ENCODE measurements around the gene ELOVL6. TPM values are rescaled to one million over a fixed set of nuclear protein-coding genes. Genes with fewer than 3 reads are reported as not detected.

Gene ELOVL6
- total and polyA plus RNA-seq, 9 of the 15 experiments (the other 6 are each of a cell fraction or from before 2014, with no cell fraction given) = 18.3 to 82.6 (median 46.0) TPM

- no peak overlapping the region for H3K4me3 ChIP-seq
- H3K9me3 ChIP-seq (replicated peaks; ENCODE audit: control insufficient read depth, insufficient read depth, low read depth, low read length) = no peaks in the 10 kb centered on the region
- no peak overlapping the region for H3K4me2 ChIP-seq (ENCODE audit: insufficient read depth, low read length)
- no peaks in the 10 kb centered on the region for H4K20me1 ChIP-seq (replicated peaks; ENCODE audit: control insufficient read depth, insufficient read depth, low read length)
- ChIA-PET CTCF (ENCODE audit: low intra/inter-chr PET ratio) (no interaction called here), POLR2A (interaction anchor here (0.8 kb wide), 1 partner anchor 19 kb away, joined by 3 read pairs; no protein-coding TSS in a partner anchor)
- no peak overlapping the region for H2AFZ ChIP-seq (ENCODE audit: low read depth, low read length)
- H3K79me2 ChIP-seq (ENCODE audit: control insufficient read depth, insufficient read depth, low read length) = peaks cover 69% of the 10 kb centered on the region
- in situ Hi-C loops (cut with MboI) (no loop called here), intact Hi-C loops (cut with micrococcal nuclease) (loop anchor here (10.0 kb wide), 1 partner anchor 375 kb away; the partner anchor contains the start of gene GAR1)
- peaks cover 7 to 28% of the 10 kb centered on the region in 2 experiments; a peak in 4 of 5 replicates for H3K4me1 ChIP-seq (replicated peaks in 1 of 2; ENCODE audit: control insufficient read depth in 2 of 2, insufficient read depth in 2 of 2, low read length in 2 of 2)
- no peaks in the 10 kb centered on the region for H3K9me1 ChIP-seq (ENCODE audit: control insufficient read depth, insufficient read depth, low read length)
- H3K27ac ChIP-seq (ENCODE audit: extremely low read depth, low read depth, low read length) = no peak overlapping the region
- H3K27me3 ChIP-seq (ENCODE audit: control insufficient read depth in 2 of 2, insufficient read depth in 2 of 2, low read length in 2 of 2) = no peaks in the 10 kb centered on the region
- FAIRE-seq (no peak), DNase-seq (ENCODE audit: extremely low read depth in 1 of 4, low spot score in 3 of 4) (no peak), ATAC-seq (no peak)
- H3K9ac ChIP-seq (ENCODE audit: insufficient read depth in 1 of 2, low read depth in 2 of 2, low read length in 2 of 2) = no peak overlapping the region
- BruUV-seq (replicated peaks) = no TSS peak
- H3K36me3 ChIP-seq (ENCODE audit: control insufficient read depth, insufficient read depth, low read length) = peaks cover 70% of the 10 kb centered on the region
- WGBS (ENCODE audit: insufficient coverage, low coverage, missing lambda C conversion rate) = 94% methylated on average over 5 of the region's 5 CpGs
- no peak for TF ChIP-seq SMAD3 (CRISPR knock-in tag; conservative IDR thresholded peaks at IDR 0.05)
- TF ChIP-seq, protein P1, sequence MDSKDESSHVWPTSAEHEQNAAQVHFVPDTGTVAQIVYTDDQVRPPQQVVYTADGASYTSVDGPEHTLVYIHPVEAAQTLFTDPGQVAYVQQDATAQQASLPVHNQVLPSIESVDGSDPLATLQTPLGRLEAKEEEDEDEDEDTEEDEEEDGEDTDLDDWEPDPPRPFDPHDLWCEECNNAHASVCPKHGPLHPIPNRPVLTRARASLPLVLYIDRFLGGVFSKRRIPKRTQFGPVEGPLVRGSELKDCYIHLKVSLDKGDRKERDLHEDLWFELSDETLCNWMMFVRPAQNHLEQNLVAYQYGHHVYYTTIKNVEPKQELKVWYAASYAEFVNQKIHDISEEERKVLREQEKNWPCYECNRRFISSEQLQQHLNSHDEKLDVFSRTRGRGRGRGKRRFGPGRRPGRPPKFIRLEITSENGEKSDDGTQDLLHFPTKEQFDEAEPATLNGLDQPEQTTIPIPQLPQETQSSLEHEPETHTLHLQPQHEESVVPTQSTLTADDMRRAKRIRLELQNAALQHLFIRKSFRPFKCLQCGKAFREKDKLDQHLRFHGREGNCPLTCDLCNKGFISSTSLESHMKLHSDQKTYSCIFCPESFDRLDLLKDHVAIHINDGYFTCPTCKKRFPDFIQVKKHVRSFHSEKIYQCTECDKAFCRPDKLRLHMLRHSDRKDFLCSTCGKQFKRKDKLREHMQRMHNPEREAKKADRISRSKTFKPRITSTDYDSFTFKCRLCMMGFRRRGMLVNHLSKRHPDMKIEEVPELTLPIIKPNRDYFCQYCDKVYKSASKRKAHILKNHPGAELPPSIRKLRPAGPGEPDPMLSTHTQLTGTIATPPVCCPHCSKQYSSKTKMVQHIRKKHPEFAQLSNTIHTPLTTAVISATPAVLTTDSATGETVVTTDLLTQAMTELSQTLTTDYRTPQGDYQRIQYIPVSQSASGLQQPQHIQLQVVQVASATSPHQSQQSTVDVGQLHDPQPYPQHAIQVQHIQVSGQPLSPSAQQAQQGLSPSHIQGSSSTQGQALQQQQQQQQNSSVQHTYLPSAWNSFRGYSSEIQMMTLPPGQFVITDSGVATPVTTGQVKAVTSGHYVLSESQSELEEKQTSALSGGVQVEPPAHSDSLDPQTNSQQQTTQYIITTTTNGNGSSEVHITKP (IDR thresholded peaks at IDR 0.05; ENCODE audit: partially characterized antibody) = no peak
- TF ChIP-seq STAG1 (CRISPR knock-in tag; IDR thresholded peaks at IDR 0.05; ENCODE audit: borderline replicate concordance) = no peak
- no peak for TF ChIP-seq ZFP30 (CRISPR knock-in tag; IDR thresholded peaks at IDR 0.05; ENCODE audit: borderline replicate concordance)
- TF ChIP-seq, protein P2, sequence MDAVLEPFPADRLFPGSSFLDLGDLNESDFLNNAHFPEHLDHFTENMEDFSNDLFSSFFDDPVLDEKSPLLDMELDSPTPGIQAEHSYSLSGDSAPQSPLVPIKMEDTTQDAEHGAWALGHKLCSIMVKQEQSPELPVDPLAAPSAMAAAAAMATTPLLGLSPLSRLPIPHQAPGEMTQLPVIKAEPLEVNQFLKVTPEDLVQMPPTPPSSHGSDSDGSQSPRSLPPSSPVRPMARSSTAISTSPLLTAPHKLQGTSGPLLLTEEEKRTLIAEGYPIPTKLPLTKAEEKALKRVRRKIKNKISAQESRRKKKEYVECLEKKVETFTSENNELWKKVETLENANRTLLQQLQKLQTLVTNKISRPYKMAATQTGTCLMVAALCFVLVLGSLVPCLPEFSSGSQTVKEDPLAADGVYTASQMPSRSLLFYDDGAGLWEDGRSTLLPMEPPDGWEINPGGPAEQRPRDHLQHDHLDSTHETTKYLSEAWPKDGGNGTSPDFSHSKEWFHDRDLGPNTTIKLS (IDR thresholded peaks at IDR 0.05; ENCODE audit: borderline replicate concordance, low read depth) = no peak
- TF ChIP-seq CEBPG (CRISPR knock-in tag; IDR thresholded peaks at IDR 0.05) = 0 out of 2 replicates have a peak, but pooled peaks have one; percentile 10
- TF ChIP-seq CEBPG (tag; conservative IDR thresholded peaks at IDR 0.05 in 1 of 2, IDR thresholded peaks at IDR 0.05 in 1 of 2) = peak; percentile 74 to 88
- TF ChIP-seq POLR2G (IDR thresholded peaks at IDR 0.05; ENCODE audit: low read depth, low read length) = 0 out of 2 replicates have a peak, but pooled peaks have one; percentile 15
- no peak for TF ChIP-seq TAF9B (IDR thresholded peaks at IDR 0.05; ENCODE audit: partially characterized antibody)
- peak; percentile 95 for TF ChIP-seq CEBPB (tag; IDR thresholded peaks at IDR 0.05)
- TF ChIP-seq ZNF79 (CRISPR knock-in tag; IDR thresholded peaks at IDR 0.05; ENCODE audit: low read depth) = no peak
- no peak for TF ChIP-seq GATA2 (CRISPR knock-in tag; IDR thresholded peaks at IDR 0.05)
- no peak for TF ChIP-seq PRMT5 (CRISPR knock-in tag; IDR thresholded peaks at IDR 0.05)
- no peak for TF ChIP-seq CEBPZ (IDR thresholded peaks at IDR 0.05; ENCODE audit: borderline replicate concordance, low read depth, low read length)
- TF ChIP-seq NFE2 (IDR thresholded peaks at IDR 0.05; ENCODE audit: low read depth) = no peak
Observed at GRCh38 chr4:110190249-110190648, 8.2 kb downstream of the ELOVL6 start.
